ENCODE measurements around the gene USP4.

- no peak for TF ChIP-seq CTCF (conservative IDR thresholded peaks at IDR 0.05)
- no peak for TF ChIP-seq ZFX (IDR thresholded peaks at IDR 0.05)
Measured at GRCh38 chr3:49298511-49298910, 41.3 kb downstream of the USP4 start.
